Muscle layer of duodenum (tissue), 2 donors: ENCODE data around the gene GEMIN2.
"Not testable (repeated sequence)": the region's sequence is repeated elsewhere in the genome, so short reads cannot be mapped to it uniquely, and the experiment has no call there.

Source experiments
- H3K27ac ChIP-seq: one replicate; pipeline ENCODE4 v1.7.0; 2013; ENCODE audit warnings: mild to moderate bottlenecking, low read length
- H3K27me3 ChIP-seq: one replicate; pipeline ENCODE4 v1.7.0; 2013; ENCODE audit warnings: low read depth, mild to moderate bottlenecking, control low read depth, low read length
- H3K36me3 ChIP-seq, 2 donors: one replicate each; pipeline ENCODE4 v1.7.0; 2013; ENCODE audit warnings: low read length in 2 of 2, control low read depth in 1 of 2, mild to moderate bottlenecking in 1 of 2; ENCODE audit not compliant: insufficient read depth in 2 of 2, control insufficient read depth in 1 of 2
- H3K4me1 ChIP-seq, 2 donors: one replicate each; pipeline ENCODE4 v1.7.0; 2013; ENCODE audit warnings: low read length in 2 of 2, mild to moderate bottlenecking in 2 of 2, control low read depth in 1 of 2, moderate library complexity in 1 of 2; ENCODE audit not compliant: insufficient read depth in 2 of 2, control insufficient read depth in 1 of 2
- H3K4me3 ChIP-seq, 2 donors: one replicate each; pipeline ENCODE4 v1.7.0; 2013; ENCODE audit warnings: low read length in 2 of 2, low read depth in 1 of 2, mild to moderate bottlenecking in 1 of 2
- H3K9me3 ChIP-seq, 2 donors: one replicate each; pipeline ENCODE4 v1.7.0; 2013; ENCODE audit warnings: low read length in 2 of 2, control low read depth in 1 of 2, mild to moderate bottlenecking in 1 of 2; ENCODE audit not compliant: control insufficient read depth in 1 of 2
- donor health status: healthy.

The GEMIN2 gene

GRCh38 chr14:39167797-39168320 lies 53.7 kb downstream of the GEMIN2 start:
- Histone ChIP-seq H3K4me1 (peaks cover 7 to 31% of the 10 kb centered on the region in 2 donors), H3K4me3 (peak overlapping the region; percentile 68 to 100)
- not testable (repeated sequence) for H3K36me3 ChIP-seq, H3K27me3 ChIP-seq, H3K27ac ChIP-seq, H3K9me3 ChIP-seq

DNA sequence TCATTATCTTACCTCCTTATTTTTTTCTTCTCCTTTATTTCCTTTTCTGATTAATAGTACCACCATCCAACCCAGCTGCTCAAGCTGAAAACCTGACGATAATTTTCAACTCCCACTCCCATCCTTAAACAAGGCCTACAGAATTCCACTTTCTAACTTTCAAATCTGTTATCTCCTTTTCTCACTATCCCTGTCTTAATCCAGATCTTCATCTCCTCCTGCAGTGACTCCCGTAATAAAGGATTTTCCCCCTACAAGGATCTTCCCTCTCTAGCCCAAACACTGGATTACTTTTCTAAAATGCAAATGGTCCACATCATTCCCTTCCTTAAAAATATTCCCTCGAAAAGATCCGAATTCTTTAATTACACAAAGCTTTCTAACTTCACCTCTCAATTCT lies 54.5 kb downstream of the GEMIN2 start:
- H3K36me3 ChIP-seq, result peaks cover 4% of the 10 kb centered on the region in 2 donors
- H3K9me3 ChIP-seq, result no peaks in the 10 kb centered on the region
- no peaks in the 10 kb centered on the region for H3K27me3 ChIP-seq
- H3K4me1 ChIP-seq, result peaks cover 7 to 31% of the 10 kb centered on the region in 2 donors
- H3K4me3 ChIP-seq, result peak overlapping the region; percentile 68 to 100
- H3K27ac ChIP-seq, result peak overlapping the region; percentile 0

DNA sequence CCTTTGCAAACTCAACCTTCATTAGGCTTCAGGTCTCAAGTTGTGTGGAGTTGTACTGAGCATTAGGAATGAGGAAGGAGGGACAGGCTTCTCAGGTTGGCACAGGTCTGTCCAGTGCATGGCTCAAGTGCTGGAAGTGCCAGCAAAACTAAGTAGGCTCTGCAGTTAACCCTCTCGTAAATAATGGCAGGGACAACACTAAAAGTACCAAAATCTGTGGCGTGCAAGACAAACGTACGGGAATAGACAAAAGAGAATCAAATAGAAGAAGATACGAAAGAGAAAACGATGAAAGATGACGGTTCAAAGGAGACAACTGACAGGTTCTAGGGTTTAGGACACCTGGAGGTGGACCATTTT lies 55.4 kb downstream of the GEMIN2 start:
- H3K9me3 ChIP-seq, result no peaks in the 10 kb centered on the region
- H3K36me3 ChIP-seq, result peaks cover 4% of the 10 kb centered on the region in 2 donors
- H3K27ac ChIP-seq, result peak overlapping the region; percentile 99
- peak overlapping the region; percentile 68 to 100 for H3K4me3 ChIP-seq
- peaks cover 7 to 31% of the 10 kb centered on the region in 2 donors for H3K4me1 ChIP-seq
- no peaks in the 10 kb centered on the region for H3K27me3 ChIP-seq

- H3K36me3 ChIP-seq, result peaks cover 13 to 19% of the 10 kb centered on the region in 2 donors
- no peak overlapping the region for H3K27ac ChIP-seq
- H3K9me3 ChIP-seq, result no peaks in the 10 kb centered on the region
- peaks cover 12 to 37% of the 10 kb centered on the region in 2 donors for H3K4me1 ChIP-seq
- H3K4me3 ChIP-seq, result no peak overlapping the region
- no peaks in the 10 kb centered on the region for H3K27me3 ChIP-seq
These were observed 59.1 kb downstream of the GEMIN2 start for GRCh38 chr14:39173198-39173597.

DNA sequence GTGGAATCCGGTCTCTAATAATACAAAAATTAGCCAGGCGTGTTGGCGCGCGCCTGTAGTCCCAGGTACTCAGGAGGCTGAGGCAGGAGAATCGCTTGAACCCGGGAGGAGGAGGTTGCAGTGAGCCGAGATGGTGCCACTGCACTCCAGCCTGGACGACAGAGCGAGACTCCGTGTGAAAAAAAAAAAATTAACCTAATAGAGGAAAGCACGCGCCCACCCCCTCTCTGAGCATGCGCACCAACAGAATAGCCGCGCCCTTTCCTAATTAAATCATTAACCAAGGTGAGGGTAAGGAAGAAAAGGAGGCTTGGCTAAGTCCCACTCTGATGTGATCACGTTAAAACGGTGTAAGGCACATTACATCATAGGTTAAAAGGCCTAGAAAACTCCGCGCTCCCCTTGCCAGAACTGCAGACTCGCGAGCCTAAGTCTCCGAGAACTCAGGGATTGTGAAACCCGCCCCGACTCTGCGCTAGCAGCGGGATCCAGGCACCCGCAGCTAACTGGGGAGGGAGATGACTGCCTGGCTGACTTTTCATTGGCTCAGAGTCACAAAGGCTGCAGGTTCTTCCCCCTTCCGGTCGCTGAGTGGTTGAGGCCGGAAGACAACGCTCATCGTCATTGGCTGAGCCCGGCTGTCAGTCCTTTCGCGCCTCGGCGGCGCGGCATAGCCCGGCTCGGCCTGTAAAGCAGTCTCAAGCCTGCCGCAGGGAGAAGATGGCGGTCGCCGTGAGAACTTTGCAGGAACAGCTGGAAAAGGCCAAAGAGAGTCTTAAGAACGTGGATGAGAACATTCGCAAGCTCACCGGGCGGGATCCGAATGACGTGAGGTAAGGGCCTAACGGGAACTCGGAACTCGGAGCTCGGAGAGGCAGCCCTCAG lies 60.7 kb downstream of the GEMIN2 start, which contains the start of gene PNN:
PNN (plus strand) TSS at position 695 of the 885 bp plus-strand sequence; CDS start at position 721, 26 bp downstream.
- Histone ChIP-seq H3K4me1 (peaks cover 8 to 24% of the 10 kb centered on the region in 2 donors), H3K36me3 (peaks cover 21 to 34% of the 10 kb centered on the region in 2 donors), H3K27me3 (no peaks in the 10 kb centered on the region), H3K27ac (peak within 1 kb of the TSS; percentile 86), H3K4me3 (peak within 1 kb of the TSS; percentile 71 to 94), H3K9me3 (no peaks in the 10 kb centered on the region)

DNA sequence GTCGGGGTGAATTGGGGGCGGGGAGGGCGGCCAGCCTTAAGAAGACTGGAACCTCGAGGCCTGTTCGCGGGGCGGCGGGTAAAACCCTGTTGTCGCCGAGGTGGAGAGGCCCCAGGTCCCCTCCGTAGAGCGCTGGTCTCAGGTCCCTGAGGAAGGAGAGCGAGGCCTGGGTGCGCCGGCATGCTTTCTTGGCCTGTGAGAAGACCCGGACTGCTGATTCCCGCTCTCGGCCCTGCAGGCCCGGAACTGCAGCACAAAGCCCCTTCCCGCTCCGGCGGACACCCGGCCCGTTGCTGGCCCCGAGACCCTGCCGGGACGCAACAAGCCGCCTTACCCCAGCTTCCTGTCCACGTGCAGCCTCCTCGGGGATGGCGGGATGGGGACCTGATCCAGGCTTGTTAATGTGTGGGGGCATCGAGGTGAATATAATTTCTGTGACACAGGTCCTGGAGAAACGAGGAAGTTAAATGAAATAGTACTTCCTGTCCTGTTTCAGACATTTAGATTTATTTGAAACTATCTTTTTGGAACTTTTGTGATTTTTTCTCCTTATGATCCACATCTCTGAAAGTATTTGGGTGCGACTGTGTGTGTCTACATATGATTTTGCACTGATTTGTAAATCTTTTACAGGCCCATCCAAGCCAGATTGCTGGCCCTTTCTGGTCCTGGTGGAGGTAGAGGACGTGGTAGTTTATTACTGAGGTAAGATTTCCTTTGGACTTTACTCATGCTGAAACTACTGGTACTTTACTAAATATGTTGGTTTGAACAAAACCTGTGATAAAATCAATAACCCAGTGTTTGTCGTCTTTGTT lies 61.5 kb downstream of the GEMIN2 start:
- peak overlapping the region; percentile 71 to 94 for H3K4me3 ChIP-seq
- H3K4me1 ChIP-seq, result peaks cover 8 to 24% of the 10 kb centered on the region in 2 donors
- no peaks in the 10 kb centered on the region for H3K9me3 ChIP-seq
- peaks cover 30 to 39% of the 10 kb centered on the region in 2 donors for H3K36me3 ChIP-seq
- H3K27ac ChIP-seq, result peak overlapping the region; percentile 58
- H3K27me3 ChIP-seq, result no peaks in the 10 kb centered on the region

- no peaks in the 10 kb centered on the region for H3K27me3 ChIP-seq
- H3K27ac ChIP-seq, result peak overlapping the region; percentile 58
- peaks cover 5 to 21% of the 10 kb centered on the region in 2 donors for H3K4me1 ChIP-seq
- no peaks in the 10 kb centered on the region for H3K9me3 ChIP-seq
- H3K36me3 ChIP-seq, result peaks cover 39 to 48% of the 10 kb centered on the region in 2 donors
- peak overlapping the region; percentile 71 to 94 for H3K4me3 ChIP-seq
These were observed 62.4 kb downstream of the GEMIN2 start for GRCh38 chr14:39176263-39177167.

GRCh38 chr14:39177168-39177545 lies 63.0 kb downstream of the GEMIN2 start:
- H3K36me3 ChIP-seq, result peaks cover 42 to 51% of the 10 kb centered on the region in 2 donors

DNA sequence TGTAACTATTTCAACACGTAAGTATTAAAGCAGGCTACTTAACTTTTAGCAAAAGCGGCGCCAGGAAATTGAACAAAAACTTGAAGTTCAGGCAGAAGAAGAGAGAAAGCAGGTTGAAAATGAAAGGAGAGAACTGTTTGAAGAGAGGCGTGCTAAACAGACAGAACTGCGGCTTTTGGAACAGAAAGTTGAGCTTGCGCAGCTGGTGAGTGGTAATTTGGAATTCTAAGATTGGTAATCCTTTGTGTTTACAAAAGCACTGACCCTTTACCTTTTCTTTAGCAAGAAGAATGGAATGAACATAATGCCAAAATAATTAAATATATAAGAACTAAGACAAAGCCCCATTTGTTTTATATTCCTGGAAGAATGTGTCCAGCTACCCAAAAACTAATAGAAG lies 64.9 kb downstream of the GEMIN2 start:
- H3K4me3 ChIP-seq, result no peak overlapping the region
- peaks cover 52 to 66% of the 10 kb centered on the region in 2 donors for H3K36me3 ChIP-seq
- H3K27me3 ChIP-seq, result no peaks in the 10 kb centered on the region
- H3K27ac ChIP-seq, result no peak overlapping the region
- H3K9me3 ChIP-seq, result no peaks in the 10 kb centered on the region
- peaks cover 5 to 21% of the 10 kb centered on the region in 2 donors for H3K4me1 ChIP-seq

More at GRCh38 chr14:39177168-39177545, 63.0 kb downstream of the GEMIN2 start:
- Histone ChIP-seq H3K9me3 (no peaks in the 10 kb centered on the region), H3K4me1 (peaks cover 5 to 21% of the 10 kb centered on the region in 2 donors), H3K4me3 (no peak overlapping the region), H3K27ac (no peak overlapping the region), H3K27me3 (no peaks in the 10 kb centered on the region)

- peaks cover 60 to 77% of the 10 kb centered on the region in 2 donors for H3K36me3 ChIP-seq
- H3K9me3 ChIP-seq, result no peaks in the 10 kb centered on the region
- H3K4me3 ChIP-seq, result no peak overlapping the region
- peaks cover 5 to 21% of the 10 kb centered on the region in 2 donors for H3K4me1 ChIP-seq
- no peak overlapping the region for H3K27ac ChIP-seq
- H3K27me3 ChIP-seq, result no peaks in the 10 kb centered on the region
These were observed 66.4 kb downstream of the GEMIN2 start for GRCh38 chr14:39180553-39180952.
